GM12874 (cell line): ENCODE measurements around the gene ODAD2.

Experiments used
- TF ChIP-seq, protein P1 (sequence below): IDR thresholded peaks from 2 replicates; pipeline ENCODE4 v1.5.1; 2011; ENCODE audit warnings: low read depth, mild to moderate bottlenecking, control low read depth, low read length, moderate library complexity; ENCODE audit not compliant: insufficient read depth

Gene ODAD2

DNA sequence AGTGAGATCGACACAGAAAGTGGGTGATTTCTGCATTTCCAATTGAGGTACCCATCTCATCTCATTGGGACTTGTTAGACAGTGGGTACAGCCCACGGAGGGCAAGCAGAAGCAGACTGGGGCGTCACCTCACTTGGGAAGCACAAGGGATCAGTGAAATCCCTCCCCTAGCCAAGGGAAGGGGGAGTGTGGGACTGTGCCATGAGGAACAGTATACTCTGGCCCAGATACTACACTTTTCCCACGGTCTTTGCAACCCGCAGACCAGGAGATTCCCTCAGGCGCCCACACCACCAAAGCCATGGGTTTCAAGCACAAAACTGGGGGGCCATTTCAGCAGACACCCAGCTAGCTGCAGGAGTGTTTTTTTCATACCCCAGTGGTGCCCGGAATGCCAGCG is 99.8 kb downstream of the ODAD2 start:
- TF ChIP-seq, protein P1, sequence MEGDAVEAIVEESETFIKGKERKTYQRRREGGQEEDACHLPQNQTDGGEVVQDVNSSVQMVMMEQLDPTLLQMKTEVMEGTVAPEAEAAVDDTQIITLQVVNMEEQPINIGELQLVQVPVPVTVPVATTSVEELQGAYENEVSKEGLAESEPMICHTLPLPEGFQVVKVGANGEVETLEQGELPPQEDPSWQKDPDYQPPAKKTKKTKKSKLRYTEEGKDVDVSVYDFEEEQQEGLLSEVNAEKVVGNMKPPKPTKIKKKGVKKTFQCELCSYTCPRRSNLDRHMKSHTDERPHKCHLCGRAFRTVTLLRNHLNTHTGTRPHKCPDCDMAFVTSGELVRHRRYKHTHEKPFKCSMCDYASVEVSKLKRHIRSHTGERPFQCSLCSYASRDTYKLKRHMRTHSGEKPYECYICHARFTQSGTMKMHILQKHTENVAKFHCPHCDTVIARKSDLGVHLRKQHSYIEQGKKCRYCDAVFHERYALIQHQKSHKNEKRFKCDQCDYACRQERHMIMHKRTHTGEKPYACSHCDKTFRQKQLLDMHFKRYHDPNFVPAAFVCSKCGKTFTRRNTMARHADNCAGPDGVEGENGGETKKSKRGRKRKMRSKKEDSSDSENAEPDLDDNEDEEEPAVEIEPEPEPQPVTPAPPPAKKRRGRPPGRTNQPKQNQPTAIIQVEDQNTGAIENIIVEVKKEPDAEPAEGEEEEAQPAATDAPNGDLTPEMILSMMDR, result no peak

DNA sequence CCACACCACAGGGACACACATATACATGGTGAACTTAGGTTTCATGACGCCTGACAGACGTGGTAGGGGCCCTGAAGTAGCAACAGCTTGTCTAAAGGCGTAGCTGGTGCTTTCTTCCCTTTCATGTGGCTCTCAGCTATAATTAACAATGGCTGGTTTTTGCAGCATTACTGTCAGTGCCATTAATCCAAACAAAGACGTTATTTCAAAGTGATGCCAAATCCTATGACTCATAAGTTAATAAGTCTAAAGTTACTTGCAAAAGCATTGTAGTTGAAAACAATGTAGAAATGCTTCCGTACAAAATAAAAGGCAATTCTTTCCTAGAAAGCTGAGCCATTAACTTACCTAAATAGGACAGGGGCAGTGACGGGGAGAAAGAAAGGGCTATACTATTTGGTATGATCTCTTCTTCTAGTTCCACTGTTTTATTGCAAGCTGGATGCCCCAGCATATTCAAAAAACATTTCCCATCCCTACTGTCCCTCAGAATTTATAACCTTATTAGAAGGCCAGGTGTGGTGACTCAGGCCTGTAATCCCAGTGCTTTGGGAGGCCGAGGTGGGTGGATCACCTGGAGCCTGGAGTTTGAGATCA is 105.4 kb downstream of the ODAD2 start:
- TF ChIP-seq, protein P1, result no peak

DNA sequence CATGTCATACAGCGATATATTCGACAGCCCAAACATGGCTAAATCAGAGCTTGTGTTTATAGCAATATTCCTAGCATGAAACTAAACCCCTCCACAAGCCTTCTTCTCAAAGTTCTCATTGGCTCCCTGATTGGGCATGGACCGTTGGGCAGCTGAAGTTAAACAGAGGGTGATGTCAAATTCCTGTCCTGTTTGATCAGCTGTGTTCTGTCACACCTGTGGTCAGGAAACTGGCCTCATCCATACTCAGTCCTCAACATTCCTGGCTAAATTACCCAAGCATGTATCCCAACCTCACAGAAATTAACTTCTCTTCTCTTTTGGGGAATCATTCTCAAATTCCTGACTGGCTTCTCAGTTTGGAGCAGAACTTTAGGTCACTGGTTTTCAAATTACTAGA is 107.9 kb downstream of the ODAD2 start:
- TF ChIP-seq, protein P1, result no peak

DNA sequence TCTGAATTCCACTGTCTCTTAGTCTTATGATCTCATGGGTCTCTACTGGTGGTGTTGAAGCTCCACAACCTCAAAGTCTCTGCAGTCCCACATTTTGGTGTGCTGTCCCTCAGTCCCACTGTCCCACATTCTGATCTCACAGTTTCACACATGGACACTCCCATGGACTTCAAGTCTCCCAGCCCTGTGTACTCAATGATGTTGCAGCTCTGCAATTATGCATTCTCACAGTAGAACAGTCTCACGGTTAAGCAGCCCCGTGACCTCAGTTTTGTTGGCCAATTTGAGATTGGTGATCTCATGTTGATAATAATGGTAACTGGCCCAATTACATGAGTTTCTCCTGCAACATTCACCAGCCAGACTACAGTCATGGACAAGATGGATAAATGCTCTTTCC is 109.4 kb downstream of the ODAD2 start:
- TF ChIP-seq, protein P1, result no peak

DNA sequence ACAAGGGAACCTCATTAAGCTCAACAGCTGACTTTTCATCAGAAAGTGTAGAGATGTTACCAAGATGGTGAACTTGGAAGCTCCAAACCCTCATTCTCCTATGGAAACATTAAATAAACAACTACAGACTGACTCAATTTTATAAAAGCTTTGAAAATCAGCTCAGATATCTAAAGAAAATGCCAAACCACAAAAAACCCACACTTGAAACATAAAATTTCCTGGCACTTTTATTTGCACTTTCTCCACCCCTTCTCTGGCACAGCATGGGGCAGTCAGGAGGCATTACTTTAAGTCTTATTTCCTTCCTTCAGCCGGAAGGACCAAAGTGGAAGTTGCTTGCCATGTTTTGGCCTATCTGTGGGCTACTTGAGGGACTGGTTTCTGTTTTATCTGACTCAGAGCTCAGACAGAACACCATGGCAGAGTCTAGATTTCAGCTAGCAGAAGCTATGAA is 114.7 kb downstream of the ODAD2 start:
- TF ChIP-seq, protein P1, result no peak

DNA sequence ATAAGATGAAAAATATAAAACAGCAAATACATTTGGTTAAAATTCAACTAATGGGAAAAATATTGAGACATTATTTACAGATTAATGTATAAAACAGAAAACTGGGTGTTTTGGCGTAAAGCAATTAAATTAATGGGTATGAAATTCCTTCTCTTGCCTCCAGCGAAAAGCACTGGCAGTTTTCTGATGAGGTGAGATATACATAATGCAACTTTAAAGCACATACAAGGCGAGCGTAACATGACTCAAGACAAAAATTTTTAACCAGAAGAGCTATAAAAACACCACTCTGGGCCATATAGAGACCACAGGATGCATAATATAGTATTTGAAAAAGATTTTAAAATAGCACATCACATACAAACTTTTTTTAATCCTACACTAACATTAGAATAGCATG is 120.6 kb downstream of the ODAD2 start:
- TF ChIP-seq, protein P1, result no peak

DNA sequence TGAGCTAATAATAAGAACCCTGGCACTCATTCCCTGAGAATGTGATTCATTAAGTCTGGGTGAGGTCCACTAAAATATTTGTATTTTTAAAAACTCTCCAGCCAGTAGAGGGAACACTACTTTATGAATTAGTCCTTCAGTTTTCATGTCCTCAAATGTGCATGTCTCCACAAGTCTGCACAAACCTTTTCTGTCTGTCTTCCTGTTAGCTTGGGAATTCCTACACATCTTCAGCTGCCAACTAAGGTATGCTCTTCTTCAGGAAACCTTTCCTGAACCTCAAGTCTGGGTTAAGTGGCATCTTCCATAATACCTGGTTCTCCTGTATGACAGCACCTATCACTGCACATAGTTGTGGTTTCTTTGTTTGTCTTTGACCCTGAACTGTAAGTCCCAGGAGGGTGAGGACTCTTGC is 133.7 kb downstream of the ODAD2 start:
- TF ChIP-seq, protein P1, result no peak
